Fibroblast of mammary gland (primary cell): ENCODE data around the gene SPTLC2.

Source experiments
- DNase-seq: peaks from one replicate; pipeline ENCODE4 v3.0.0-alpha.2; 2010; ENCODE audit warnings: low read depth
- H3K4me3 ChIP-seq: 2 replicates; pipeline ENCODE4 v1.5.1; 2011; ENCODE audit warnings: low read depth, mild to moderate bottlenecking, low read length, moderate library complexity; ENCODE audit not compliant: control insufficient read depth
- CTCF ChIP-seq: conservative IDR thresholded peaks from 2 replicates; pipeline ENCODE4 v1.5.1; 2011; ENCODE audit warnings: low read depth, low read length, inconsistent platforms; ENCODE audit not compliant: control insufficient read depth, insufficient read depth

Gene SPTLC2

GRCh38 chr14:77613201-77613600 lies 3.2 kb downstream of the SPTLC2 start:
- no peak for TF ChIP-seq CTCF
- H3K4me3 ChIP-seq: no peak overlapping the region
- no peak for DNase-seq

DNA sequence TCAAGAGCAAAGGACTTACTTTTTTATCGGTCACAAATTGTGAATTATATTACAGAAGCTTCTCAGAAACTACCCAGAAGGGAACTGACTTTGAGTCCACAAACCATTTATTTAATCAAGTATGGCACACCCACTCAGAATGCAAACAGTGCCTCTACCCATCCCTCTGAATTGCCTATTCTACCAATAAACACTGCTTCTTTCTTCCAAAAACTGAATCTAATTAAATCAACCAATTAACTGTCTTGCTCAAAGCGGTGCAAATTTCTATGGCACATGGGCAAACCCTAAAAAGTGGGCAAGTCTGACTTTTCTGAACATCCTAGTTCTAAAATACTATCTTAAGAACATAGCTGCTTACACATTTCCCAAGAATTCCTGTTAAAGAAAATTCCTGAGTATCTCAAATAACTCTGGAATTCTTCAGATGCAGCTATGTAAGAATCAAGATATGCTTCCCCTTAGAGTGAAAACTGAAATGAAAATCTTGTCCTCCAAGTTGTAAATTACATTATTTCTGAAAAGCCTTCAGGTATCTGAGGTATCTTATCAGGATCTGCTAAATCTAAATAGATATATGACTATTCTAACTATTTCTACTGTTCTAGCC lies 4.3 kb downstream of the SPTLC2 start:
- no peak overlapping the region for H3K4me3 ChIP-seq
- TF ChIP-seq CTCF: no peak
- DNase-seq: no peak

GRCh38 chr14:77610553-77610952 lies 5.9 kb downstream of the SPTLC2 start:
- no peak for DNase-seq
- no peak for TF ChIP-seq CTCF
- H3K4me3 ChIP-seq: no peak overlapping the region

DNA sequence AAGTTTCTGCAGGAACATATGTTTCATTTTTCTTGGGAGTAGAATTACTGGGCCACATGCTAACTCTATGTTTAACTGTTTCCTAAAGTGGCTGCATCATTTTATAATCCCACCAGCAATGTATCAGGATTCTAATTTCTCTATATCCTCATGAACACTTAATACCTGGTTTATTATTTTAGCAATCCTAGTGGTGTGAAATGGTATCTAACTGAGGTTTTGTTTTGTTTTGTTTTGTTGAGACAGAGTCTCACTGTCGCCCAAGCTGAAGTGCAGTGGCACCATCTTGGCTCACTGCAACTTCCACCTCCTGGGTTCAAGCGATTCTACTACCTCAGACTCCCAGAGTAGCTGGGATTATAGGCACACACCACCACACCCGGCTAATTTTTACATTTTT lies 6.5 kb downstream of the SPTLC2 start:
- DNase-seq: no peak
- H3K4me3 ChIP-seq: no peak overlapping the region
- TF ChIP-seq CTCF: no peak

DNA sequence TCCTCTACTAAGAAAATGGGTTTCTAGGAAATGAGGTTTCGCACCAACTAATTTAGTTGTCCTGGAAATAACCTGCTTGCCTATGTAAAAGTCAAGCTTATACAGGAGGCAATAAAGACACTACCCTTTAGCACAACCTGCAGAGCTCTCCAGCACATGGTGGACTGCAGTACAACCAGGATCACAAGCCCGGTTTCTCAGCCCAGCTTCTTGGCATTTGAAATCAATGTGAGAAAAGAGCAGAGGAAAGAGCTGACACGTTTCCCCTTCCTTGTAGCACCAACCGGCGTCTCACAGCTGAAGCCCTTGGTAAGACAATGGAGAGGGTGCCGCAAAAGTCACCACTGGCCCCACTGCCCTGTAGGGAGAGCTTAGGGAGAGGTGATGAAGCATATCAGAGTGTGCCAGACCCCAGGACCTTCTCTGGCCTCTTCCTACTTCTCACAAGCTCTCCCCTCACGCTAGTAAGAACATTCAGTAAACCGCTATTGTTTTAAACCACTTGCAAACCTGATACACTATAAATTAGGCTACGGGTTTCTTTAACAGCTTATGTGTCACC lies 8.6 kb downstream of the SPTLC2 start:
- no peak overlapping the region for H3K4me3 ChIP-seq
- TF ChIP-seq CTCF: no peak
- no peak for DNase-seq

DNA sequence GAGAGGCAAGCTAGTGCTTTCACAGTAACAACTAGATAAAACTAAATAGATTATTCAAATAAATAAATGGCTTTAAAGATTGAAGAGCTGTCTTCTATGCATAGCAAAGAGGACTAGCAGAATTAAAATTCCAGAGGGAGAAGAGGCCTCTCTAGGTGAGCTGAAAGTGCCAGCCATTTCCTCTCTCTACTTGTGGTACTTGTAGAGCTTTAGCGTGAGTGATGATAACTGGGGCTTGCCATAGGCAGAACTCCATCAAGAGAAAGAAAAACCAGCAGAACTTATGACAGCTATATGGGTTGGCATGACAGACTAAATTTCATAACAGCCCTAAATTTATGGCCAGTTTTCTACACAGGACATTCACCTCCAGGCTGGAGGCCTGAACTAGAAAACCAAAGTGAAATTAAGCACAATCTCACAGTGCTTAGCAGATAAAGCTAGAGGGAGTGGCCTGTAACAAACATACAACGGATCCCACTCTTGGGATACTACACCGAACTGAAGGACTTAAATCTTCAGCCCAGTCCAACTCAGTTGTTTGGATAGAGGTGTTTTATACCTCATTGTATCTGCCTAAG lies 11.0 kb downstream of the SPTLC2 start:
- no peak for DNase-seq
- TF ChIP-seq CTCF: no peak
- H3K4me3 ChIP-seq: no peak overlapping the region

- DNase-seq: peak; percentile 39
- peak; percentile 41 for TF ChIP-seq CTCF
- no peak overlapping the region for H3K4me3 ChIP-seq
Observed at GRCh38 chr14:77603654-77604255, 12.7 kb downstream of the SPTLC2 start.
